DOHH2 (cell line): ENCODE data around the gene PALM2AKAP2.
A peak's percentile ranks its signal among the peaks of the same experiment; 100 is the strongest.
"Not testable (repeated sequence)": the region's sequence is repeated elsewhere in the genome, so short reads cannot be mapped to it uniquely, and the experiment has no call there.

ENCODE experiments used
- H3F3A ChIP-seq: fragments of 200-600 bp; sonication (generic), shearing (Covaris generic); 2 replicates; pipeline ENCODE4 v1.6.0; 2016; ENCODE audit warnings: antibody characterized with exemption, mild to moderate bottlenecking; ENCODE audit not compliant: control insufficient read depth, insufficient read depth
- H3K27ac ChIP-seq: fragments of 200-600 bp; sonication (generic); 2 replicates; pipeline ENCODE4 v1.5.1; 2014; ENCODE audit warnings: low read depth, mild to moderate bottlenecking, low read length, moderate library complexity
- H3K27me3 ChIP-seq: fragments of 200-600 bp; sonication (generic); 2 replicates; pipeline ENCODE4 v1.6.1; 2014; ENCODE audit warnings: mild to moderate bottlenecking, low read length, mixed read lengths; ENCODE audit not compliant: control insufficient read depth
- H3K36me3 ChIP-seq: fragments of 200-600 bp; sonication (generic); 2 replicates; pipeline ENCODE4 v1.6.1; 2014; ENCODE audit warnings: mild to moderate bottlenecking, low read length, moderate library complexity, mixed read lengths; ENCODE audit not compliant: control insufficient read depth
- H3K4me1 ChIP-seq: fragments of 200-600 bp; sonication (generic); 2 replicates; pipeline ENCODE4 v1.6.1; 2014; ENCODE audit warnings: mild to moderate bottlenecking, low read length, mixed read lengths; ENCODE audit not compliant: control insufficient read depth
- H3K4me2 ChIP-seq: fragments of 200-600 bp; sonication (generic); 2 replicates; pipeline ENCODE4 v1.6.0; 2014; ENCODE audit warnings: mild to moderate bottlenecking, low read length, moderate library complexity
- H3K4me3 ChIP-seq: fragments of 200-600 bp; sonication (generic); 2 replicates; pipeline ENCODE4 v1.5.1; 2014; ENCODE audit warnings: mild to moderate bottlenecking, low read length, mixed read lengths
- H3K79me2 ChIP-seq: fragments of 200-600 bp; sonication (generic); 2 replicates; pipeline ENCODE4 v1.6.1; 2014; ENCODE audit warnings: mild to moderate bottlenecking, low read length, mixed read lengths; ENCODE audit not compliant: control insufficient read depth
- H3K9me2 ChIP-seq: fragments of 200-600 bp; sonication (generic); replicated peaks from 2 replicates; pipeline ENCODE4 v1.6.1; 2014; ENCODE audit warnings: mild to moderate bottlenecking, low read length, mixed read lengths; ENCODE audit not compliant: control insufficient read depth
- H3K9me3 ChIP-seq: fragments of 200-600 bp; sonication (generic); 2 replicates; pipeline ENCODE4 v1.6.1; 2014; ENCODE audit warnings: antibody characterized with exemption, low read length, mixed read lengths; ENCODE audit not compliant: control insufficient read depth, insufficient read depth
- H4K20me1 ChIP-seq: fragments of 200-600 bp; sonication (generic); 2 replicates; pipeline ENCODE4 v1.6.0; 2014; ENCODE audit warnings: low read depth, mild to moderate bottlenecking, antibody characterized with exemption, low read length, moderate library complexity; ENCODE audit not compliant: control insufficient read depth, insufficient read depth
- EZH2phosphoT487 ChIP-seq: fragments of 200-600 bp; sonication (generic); IDR thresholded peaks from 2 replicates; pipeline ENCODE4 v1.6.1; 2017; ENCODE audit warnings: borderline replicate concordance, mild to moderate bottlenecking, antibody characterized with exemption, low read length, moderate library complexity, mixed read lengths
- TF ChIP-seq, protein P1 (sequence below): fragments of 200-600 bp; sonication (generic); IDR thresholded peaks from one replicate; pipeline ENCODE4 v1.5.1; 2014; ENCODE audit warnings: antibody characterized with exemption, mild to moderate bottlenecking, low read depth, low read length; ENCODE audit not compliant: poor library complexity, severe bottlenecking

The PALM2AKAP2 gene

DNA sequence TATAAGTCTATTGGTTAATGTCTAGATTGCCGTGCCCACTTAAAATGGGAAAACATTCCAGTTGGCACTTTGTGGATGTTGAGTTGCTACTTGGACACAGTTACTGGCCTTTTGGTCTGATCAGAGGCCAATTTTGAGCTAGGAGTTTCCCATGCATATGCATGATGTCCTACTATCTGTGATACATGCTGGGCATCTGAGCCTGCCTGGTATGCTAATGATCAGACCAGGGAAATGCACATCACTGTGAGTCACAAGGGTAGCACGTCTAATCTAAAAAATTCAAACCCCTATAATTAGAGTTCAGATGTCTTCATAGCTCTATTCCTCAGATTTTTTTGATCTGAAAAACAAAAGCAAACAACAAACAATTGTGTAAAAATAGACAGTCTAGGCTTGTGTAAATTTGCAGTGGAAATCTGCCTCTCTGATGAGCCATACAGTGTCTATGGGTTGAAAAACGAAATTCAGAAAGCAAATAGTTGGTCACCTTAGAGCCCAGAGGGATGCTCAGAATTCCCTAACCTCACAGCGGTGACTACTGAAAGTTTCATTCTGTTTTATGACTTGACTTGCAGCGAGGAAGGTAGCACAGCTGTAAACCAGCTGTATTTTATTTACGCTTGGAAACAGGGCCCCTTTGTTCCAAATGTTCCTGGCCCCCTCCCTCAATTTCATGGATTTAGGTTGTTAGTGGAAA is 37.3 kb downstream of the PALM2AKAP2 start:
- H3K4me3 ChIP-seq, result no peak overlapping the region
- H3K4me1 ChIP-seq, result no peaks in the 10 kb centered on the region
- no peaks in the 10 kb centered on the region for H3K79me2 ChIP-seq
- no peaks in the 10 kb centered on the region for H3K9me2 ChIP-seq
- H3K9me3 ChIP-seq, result no peaks in the 10 kb centered on the region
- H4K20me1 ChIP-seq, result no peaks in the 10 kb centered on the region
- no peak overlapping the region for H3K4me2 ChIP-seq
- TF ChIP-seq, protein P1, sequence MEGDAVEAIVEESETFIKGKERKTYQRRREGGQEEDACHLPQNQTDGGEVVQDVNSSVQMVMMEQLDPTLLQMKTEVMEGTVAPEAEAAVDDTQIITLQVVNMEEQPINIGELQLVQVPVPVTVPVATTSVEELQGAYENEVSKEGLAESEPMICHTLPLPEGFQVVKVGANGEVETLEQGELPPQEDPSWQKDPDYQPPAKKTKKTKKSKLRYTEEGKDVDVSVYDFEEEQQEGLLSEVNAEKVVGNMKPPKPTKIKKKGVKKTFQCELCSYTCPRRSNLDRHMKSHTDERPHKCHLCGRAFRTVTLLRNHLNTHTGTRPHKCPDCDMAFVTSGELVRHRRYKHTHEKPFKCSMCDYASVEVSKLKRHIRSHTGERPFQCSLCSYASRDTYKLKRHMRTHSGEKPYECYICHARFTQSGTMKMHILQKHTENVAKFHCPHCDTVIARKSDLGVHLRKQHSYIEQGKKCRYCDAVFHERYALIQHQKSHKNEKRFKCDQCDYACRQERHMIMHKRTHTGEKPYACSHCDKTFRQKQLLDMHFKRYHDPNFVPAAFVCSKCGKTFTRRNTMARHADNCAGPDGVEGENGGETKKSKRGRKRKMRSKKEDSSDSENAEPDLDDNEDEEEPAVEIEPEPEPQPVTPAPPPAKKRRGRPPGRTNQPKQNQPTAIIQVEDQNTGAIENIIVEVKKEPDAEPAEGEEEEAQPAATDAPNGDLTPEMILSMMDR, result no peak
- no peak for TF ChIP-seq EZH2phosphoT487
- H3K27ac ChIP-seq, result no peak overlapping the region
- H3K27me3 ChIP-seq, result peaks cover 2% of the 10 kb centered on the region; the same call in 1 of the 2 replicates
- no peaks in the 10 kb centered on the region for H3K36me3 ChIP-seq
- H3F3A ChIP-seq, result no peaks in the 10 kb centered on the region

DNA sequence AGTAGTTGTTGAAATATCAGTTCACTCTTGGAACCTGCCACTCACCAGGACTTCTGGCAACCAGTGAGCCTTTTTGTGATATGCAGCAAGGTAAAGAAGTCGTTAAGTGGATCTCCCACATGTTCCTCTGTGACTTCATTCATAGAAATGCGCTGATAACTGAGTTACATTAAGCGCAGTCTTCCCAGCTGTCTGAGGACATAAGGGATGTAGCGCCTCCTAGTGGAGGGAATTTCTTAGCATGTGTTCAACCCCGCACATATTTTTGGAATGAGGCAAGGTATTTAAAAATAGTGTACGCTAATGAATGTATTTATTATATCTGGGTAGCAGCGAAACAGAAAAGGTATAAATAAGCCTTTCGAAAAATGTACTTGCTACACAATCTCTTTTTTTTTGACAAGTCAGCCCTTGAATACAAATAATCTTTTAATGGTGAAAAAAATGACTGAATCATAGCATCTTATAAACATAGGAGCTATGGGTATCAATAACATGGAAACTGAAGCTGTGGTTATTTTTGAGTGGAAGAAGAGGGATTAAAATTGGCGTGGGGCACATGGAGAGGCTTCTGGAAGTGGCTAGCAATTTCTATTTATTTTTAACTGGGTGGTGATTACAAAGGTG is 38.0 kb downstream of the PALM2AKAP2 start:
- H3K27ac ChIP-seq, result no peak overlapping the region

DNA sequence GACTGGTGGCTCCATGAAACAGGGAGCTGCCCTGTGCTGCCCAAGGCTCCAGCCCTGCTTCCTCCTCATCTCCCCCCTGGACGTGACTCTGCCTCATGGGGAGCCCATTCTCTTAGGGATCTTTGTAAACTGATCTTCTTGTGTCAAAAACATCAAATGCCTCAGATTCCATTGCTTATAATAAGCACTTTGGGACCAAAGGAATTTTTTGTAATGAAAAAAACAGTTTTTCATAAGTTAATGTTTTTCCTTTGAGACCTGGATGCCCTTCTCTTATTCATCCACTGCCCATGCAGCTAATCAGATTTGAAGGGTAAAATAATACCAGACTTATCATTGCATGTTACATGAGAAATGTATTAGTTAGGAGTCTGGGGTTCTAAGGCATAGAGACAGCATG is 41.7 kb downstream of the PALM2AKAP2 start:
- Histone ChIP-seq H3K4me2 (no peak overlapping the region), H3K9me2 (no peaks in the 10 kb centered on the region), H3K4me3 (no peak overlapping the region), H3K79me2 (no peaks in the 10 kb centered on the region), H3K4me1 (no peaks in the 10 kb centered on the region), H3F3A (no peaks in the 10 kb centered on the region), H4K20me1 (no peaks in the 10 kb centered on the region), H3K9me3 (no peaks in the 10 kb centered on the region), H3K27me3 (peaks cover 6% of the 10 kb centered on the region; the same call in 1 of the 2 replicates), H3K27ac (no peak overlapping the region), H3K36me3 (no peaks in the 10 kb centered on the region)
- no peak for TF ChIP-seq EZH2phosphoT487
- TF ChIP-seq, protein P1, result no peak

More for the DNA sequence above, 38.0 kb downstream of the PALM2AKAP2 start:
- H3K79me2 ChIP-seq, result no peaks in the 10 kb centered on the region
- H3K9me2 ChIP-seq, result no peaks in the 10 kb centered on the region
- TF ChIP-seq, protein P1, result peak; percentile 87
- no peak for TF ChIP-seq EZH2phosphoT487
- H3F3A ChIP-seq, result no peaks in the 10 kb centered on the region
- H4K20me1 ChIP-seq, result no peaks in the 10 kb centered on the region
- no peak overlapping the region for H3K4me2 ChIP-seq
- no peak overlapping the region for H3K4me3 ChIP-seq
- H3K4me1 ChIP-seq, result no peaks in the 10 kb centered on the region
- H3K27me3 ChIP-seq, result peaks cover 4% of the 10 kb centered on the region; the same call in 1 of the 2 replicates
- no peaks in the 10 kb centered on the region for H3K36me3 ChIP-seq
- no peaks in the 10 kb centered on the region for H3K9me3 ChIP-seq

DNA sequence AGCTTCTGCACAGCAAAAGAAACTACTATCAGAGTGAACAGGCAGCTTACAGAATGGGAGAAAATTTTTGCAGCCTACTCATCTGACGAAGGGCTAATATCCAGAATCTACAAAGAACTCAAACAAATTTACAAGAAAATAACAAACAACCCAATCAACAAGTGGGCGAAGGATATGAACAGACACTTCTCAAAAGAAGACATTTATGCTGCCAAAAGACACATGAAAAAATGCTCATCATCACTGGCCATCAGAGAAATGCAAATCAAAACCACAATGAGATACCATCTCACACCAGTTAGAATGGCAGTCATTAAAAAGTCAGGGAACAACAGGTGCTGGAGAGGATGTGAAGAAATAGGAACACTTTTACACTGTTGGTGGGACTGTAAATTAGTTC is 45.4 kb downstream of the PALM2AKAP2 start:
- H3K27me3 ChIP-seq, result not testable (repeated sequence)

More for the DNA sequence above, 45.4 kb downstream of the PALM2AKAP2 start:
- H3K9me2 ChIP-seq, H3F3A ChIP-seq, H3K9me3 ChIP-seq, H3K36me3 ChIP-seq, H3K4me1 ChIP-seq, H3K27ac ChIP-seq, H4K20me1 ChIP-seq, H3K79me2 ChIP-seq, H3K4me3 ChIP-seq, H3K4me2 ChIP-seq: not testable (repeated sequence)
